Neural cell (in vitro differentiated cells): ENCODE measurements around the gene BRSK2. TPM values are rescaled to one million over a fixed set of nuclear protein-coding genes. Genes with fewer than 3 reads are reported as not detected.

Source experiments
- H2AFZ ChIP-seq: fragments of 200-600, 300-800 bp; sonication (generic), shearing (Covaris generic); 2 replicates; pipeline ENCODE4 v1.6.0; 2014; ENCODE audit warnings: low read depth, mild to moderate bottlenecking, antibody characterized with exemption, low read length, moderate library complexity
- H3F3A ChIP-seq: fragments of 200-600 bp; shearing (Covaris generic); 2 replicates; pipeline ENCODE4 v1.6.1; 2016; ENCODE audit warnings: mild to moderate bottlenecking, moderate library complexity, mixed read lengths, antibody characterized with exemption, low read length; ENCODE audit not compliant: insufficient read depth, poor library complexity, severe bottlenecking
- H3K27ac ChIP-seq: fragments of 200-600, 300-800 bp; sonication (generic), shearing (Covaris generic); 2 replicates; pipeline ENCODE4 v1.5.1; 2014; ENCODE audit warnings: mild to moderate bottlenecking, low read length, moderate library complexity
- H3K27me3 ChIP-seq: fragments of 300-800, 200-600 bp; sonication (generic), shearing (Covaris generic); 2 replicates; pipeline ENCODE4 v1.6.0; 2014; ENCODE audit warnings: mild to moderate bottlenecking, low read depth, low read length, moderate library complexity; ENCODE audit not compliant: insufficient read depth
- H3K36me3 ChIP-seq: fragments of 300-800, 200-600 bp; sonication (generic), shearing (Covaris generic); 2 replicates; pipeline ENCODE4 v1.5.1; 2014; ENCODE audit warnings: mild to moderate bottlenecking, antibody characterized with exemption, low read length, moderate library complexity; ENCODE audit not compliant: insufficient read depth
- H3K4me2 ChIP-seq: fragments of 300-800, 200-600 bp; sonication (generic), shearing (Covaris generic); 2 replicates; pipeline ENCODE4 v1.6.0; 2014; ENCODE audit warnings: mild to moderate bottlenecking, low read length
- H3K4me3 ChIP-seq: fragments of 300-800, 200-600 bp; sonication (generic), shearing (Covaris generic); 2 replicates; pipeline ENCODE4 v1.5.1; 2014; ENCODE audit warnings: mild to moderate bottlenecking, low read length, moderate library complexity
- H3K79me2 ChIP-seq: fragments of 200-600 bp; shearing (Covaris generic); replicated peaks from 2 replicates; pipeline ENCODE4 v1.6.0; 2014; ENCODE audit warnings: mild to moderate bottlenecking, low read length, moderate library complexity; ENCODE audit not compliant: insufficient read depth
- H3K9ac ChIP-seq: fragments of 300-800, 200-600 bp; sonication (generic), shearing (Covaris generic); 2 replicates; pipeline ENCODE4 v1.6.1; 2016; ENCODE audit warnings: mild to moderate bottlenecking, low read length, mixed read lengths
- H3K9me2 ChIP-seq: fragments of 200-600 bp; shearing (Covaris generic); 2 replicates; pipeline ENCODE4 v1.6.1; 2016; ENCODE audit warnings: mild to moderate bottlenecking, low read length, mixed read lengths; ENCODE audit not compliant: insufficient read depth
- H3K9me3 ChIP-seq: fragments of 200-600, 300-800 bp; sonication (generic), shearing (Covaris generic); 2 replicates; pipeline ENCODE4 v1.6.1; 2016; ENCODE audit warnings: mild to moderate bottlenecking, mixed run types, low read length, moderate library complexity, mixed read lengths
- H4K20me1 ChIP-seq: fragments of 200-600 bp; shearing (Covaris generic); 2 replicates; pipeline ENCODE4 v1.6.1; 2016; ENCODE audit warnings: mild to moderate bottlenecking, mixed run types; ENCODE audit not compliant: insufficient read depth
- CTCF ChIP-seq: fragments of 450-650 bp; IDR thresholded peaks from 2 replicates; pipeline ENCODE4 v1.5.1; 2014; ENCODE audit warnings: antibody characterized with exemption, mild to moderate bottlenecking, moderate library complexity; ENCODE audit not compliant: poor library complexity, severe bottlenecking
- EP300 ChIP-seq: fragments of 450-650 bp; conservative IDR thresholded peaks from 2 replicates; pipeline ENCODE4 v1.6.1; 2014; ENCODE audit warnings: antibody characterized with exemption, mild to moderate bottlenecking, moderate library complexity; ENCODE audit not compliant: poor library complexity, severe bottlenecking
- EZH2 ChIP-seq: fragments of 200-600, 300-800 bp; shearing (Covaris generic), sonication (generic); IDR thresholded peaks from 2 replicates; pipeline ENCODE4 v1.6.1; 2014; ENCODE audit warnings: antibody characterized with exemption, low read length, borderline replicate concordance, mild to moderate bottlenecking; ENCODE audit not compliant: insufficient read depth, poor library complexity, severe bottlenecking
- MXI1 ChIP-seq: fragments of 450-650 bp; conservative IDR thresholded peaks from 2 replicates; pipeline ENCODE4 v1.6.1; 2014; ENCODE audit warnings: antibody characterized with exemption, mild to moderate bottlenecking; ENCODE audit not compliant: poor library complexity, severe bottlenecking
- POLR2AphosphoS5 ChIP-seq: IDR thresholded peaks from 2 replicates; pipeline ENCODE4 v1.6.1; 2012
- RAD21 ChIP-seq: fragments of 450-650 bp; conservative IDR thresholded peaks from 2 replicates; pipeline ENCODE4 v1.6.1; 2014; ENCODE audit warnings: antibody characterized with exemption, mild to moderate bottlenecking, moderate library complexity
- REST ChIP-seq: IDR thresholded peaks from 2 replicates; pipeline ENCODE4 v1.6.1; 2012; ENCODE audit warnings: borderline replicate concordance
- SMC3 ChIP-seq: fragments of 450-650 bp; conservative IDR thresholded peaks from 2 replicates; pipeline ENCODE4 v1.6.1; 2014; ENCODE audit warnings: antibody characterized with exemption, mild to moderate bottlenecking, moderate library complexity; ENCODE audit not compliant: poor library complexity
- TAF1 ChIP-seq: IDR thresholded peaks from 2 replicates; pipeline ENCODE4 v1.6.1; 2012; ENCODE audit warnings: low read depth
- polyA plus RNA-seq: library from polyadenylated mRNA; depleted of rRNA; stranded (reverse); fragments of >200 nt; gene quantifications from 2 replicates; pipeline ENCODE4 v1.2.3, GENCODE V29; 2014

BRSK2 gene
- polyA plus RNA-seq, 1 donor from 2014 or later = 47.5 TPM

GRCh38 chr11:1503708-1504104, 114.0 kb downstream of the BRSK2 start (continued):
- no peak for TF ChIP-seq EP300
- no peak for TF ChIP-seq POLR2AphosphoS5

- no peaks in the 10 kb centered on the region for H3K79me2 ChIP-seq
- TF ChIP-seq EZH2 (no peak), POLR2AphosphoS5 (no peak), REST (no peak), MXI1 (no peak), CTCF (no peak), EP300 (no peak), SMC3 (no peak), TAF1 (no peak), RAD21 (no peak)
- no peaks in the 10 kb centered on the region for H3K36me3 ChIP-seq
- no peak overlapping the region for H3K9ac ChIP-seq
- H3K27me3 ChIP-seq = no peaks in the 10 kb centered on the region
- H3K4me3 ChIP-seq = no peak overlapping the region
- no peaks in the 10 kb centered on the region for H3K9me2 ChIP-seq
- H3F3A ChIP-seq = no peaks in the 10 kb centered on the region
- H3K4me2 ChIP-seq = no peak overlapping the region
- H2AFZ ChIP-seq = no peak overlapping the region
- no peaks in the 10 kb centered on the region for H4K20me1 ChIP-seq
- no peak overlapping the region for H3K27ac ChIP-seq
- no peaks in the 10 kb centered on the region for H3K9me3 ChIP-seq
Observed at GRCh38 chr11:1504138-1504537, 114.4 kb downstream of the BRSK2 start.

GRCh38 chr11:1504581-1505290, 115.0 kb downstream of the BRSK2 start:
- no peaks in the 10 kb centered on the region for H3K27me3 ChIP-seq
- H3K4me3 ChIP-seq = no peak overlapping the region
- H3K4me2 ChIP-seq = no peak overlapping the region
- H3K79me2 ChIP-seq = no peaks in the 10 kb centered on the region
- no peak for TF ChIP-seq REST
- no peak for TF ChIP-seq RAD21
- no peak for TF ChIP-seq MXI1
- no peak for TF ChIP-seq EZH2
- TF ChIP-seq SMC3 = no peak
- TF ChIP-seq CTCF = no peak
- TF ChIP-seq TAF1 = no peak
- no peak for TF ChIP-seq POLR2AphosphoS5
- TF ChIP-seq EP300 = no peak
- H3K27ac ChIP-seq = no peak overlapping the region
- H4K20me1 ChIP-seq = no peaks in the 10 kb centered on the region
- H3K9me2 ChIP-seq = no peaks in the 10 kb centered on the region
- H2AFZ ChIP-seq = no peak overlapping the region
- H3K9ac ChIP-seq = no peak overlapping the region
- H3K9me3 ChIP-seq = no peaks in the 10 kb centered on the region
- no peaks in the 10 kb centered on the region for H3K36me3 ChIP-seq
- no peaks in the 10 kb centered on the region for H3F3A ChIP-seq
